IMR-90 (cell line): ENCODE data around the gene SUN1. TPM values are rescaled to one million over a fixed set of nuclear protein-coding genes. Genes with fewer than 3 reads are reported as not detected.

Experiments used
- polyA plus RNA-seq, 3 experiments: library from polyadenylated mRNA; depleted of rRNA; stranded (reverse); fragments of >200 nt; gene quantifications; 2 replicates each; pipeline ENCODE4 v1.2.3, GENCODE V29; 2012; ENCODE audit warnings: low replicate concordance in 1 of 3
- total RNA-seq: library from RNA; depleted of rRNA; stranded (reverse); fragments of >200 nt; gene quantifications from 2 replicates; pipeline ENCODE4 v1.2.3, GENCODE V29; 2012; rRNA removed

Gene SUN1
- total and polyA plus RNA-seq, 2 of the 4 experiments (the other 2 are of a cell fraction) = 113 to 239 TPM

Other genes with a start within 250 kb of the SUN1 start
- gene DNAAF5, start 105.8 kb upstream of the SUN1 start, total RNA-seq = 12.4 and 13.9 TPM in 2 replicates
- gene DNAAF5, start 105.8 kb upstream of the SUN1 start, polyA plus RNA-seq (2012; rRNA removed) = 32.6 and 36.1 TPM in 2 replicates
- gene PRKAR1B, start 105.2 kb upstream of the SUN1 start, total RNA-seq = 14.7 and 15.2 TPM in 2 replicates
- 19.8 and 20.2 TPM in 2 replicates for gene PRKAR1B, start 105.2 kb upstream of the SUN1 start, polyA plus RNA-seq (2012; rRNA removed)
- 10.6 and 11.3 TPM in 2 replicates for gene GET4, start 44.1 kb downstream of the SUN1 start, total RNA-seq
- 30.9 and 37.2 TPM in 2 replicates for gene GET4, start 44.1 kb downstream of the SUN1 start, polyA plus RNA-seq (2012; rRNA removed)
- gene ADAP1, start 122.2 kb downstream of the SUN1 start, total RNA-seq = 1.4 and 2.2 TPM in 2 replicates
- gene ADAP1, start 122.2 kb downstream of the SUN1 start, polyA plus RNA-seq (2012; rRNA removed) = 1.9 and 2.0 TPM in 2 replicates
- gene COX19, start 143.1 kb downstream of the SUN1 start, total RNA-seq = 3.9 and 6.4 TPM in 2 replicates
- gene COX19, start 143.1 kb downstream of the SUN1 start, polyA plus RNA-seq (2012; rRNA removed) = 7.3 and 7.8 TPM in 2 replicates
- not detected in 2 replicates for gene CYP2W1, start 150.7 kb downstream of the SUN1 start, total RNA-seq
- not detected in 2 replicates for gene CYP2W1, start 150.7 kb downstream of the SUN1 start, polyA plus RNA-seq (2012; rRNA removed)
- 0.83 and 2.2 TPM in 2 replicates for gene GPR146, start 212.1 kb downstream of the SUN1 start, total RNA-seq
- gene GPR146, start 212.1 kb downstream of the SUN1 start, polyA plus RNA-seq (2012; rRNA removed) = 2.5 and 3.4 TPM in 2 replicates